CD4-positive, CD25-positive, alpha-beta regulatory T cell (primary cell): Measurements from ENCODE around the gene ARRB1. TPM values are rescaled to one million over a fixed set of nuclear protein-coding genes. Genes with fewer than 3 reads are reported as not detected.

Experiments used
- ATAC-seq, 2 donors: fragments of 150-1000 bp; cut with Tn5 transposase; one replicate each; pipeline ENCODE4 v1.10.0; 2021; ENCODE audit warnings: low read depth in 2 of 2, moderate number of reproducible peaks in 2 of 2, moderate library complexity in 1 of 2
- DNase-seq, 3 donors: peaks; one replicate each; pipeline versions ENCODE4 v3.0.0 to v3.0.0-alpha.2; 2012 to 2022; ENCODE audit warnings: mixed read lengths in 1 of 3
- H3K27ac ChIP-seq: one replicate; pipeline ENCODE4 v1.7.0; 2013; ENCODE audit warnings: mild to moderate bottlenecking, low read length; ENCODE audit not compliant: insufficient read depth, poor library complexity, severe bottlenecking
- H3K27me3 ChIP-seq: one replicate; pipeline ENCODE4 v1.7.0; 2013; ENCODE audit warnings: low read length; ENCODE audit not compliant: control insufficient read depth, insufficient read depth
- H3K36me3 ChIP-seq: one replicate; pipeline ENCODE4 v1.7.0; 2013; ENCODE audit warnings: mild to moderate bottlenecking, low read length, moderate library complexity; ENCODE audit not compliant: control insufficient read depth, insufficient read depth
- H3K4me1 ChIP-seq: 2 replicates; pipeline ENCODE4 v1.7.0; 2013; ENCODE audit warnings: mild to moderate bottlenecking, low read length; ENCODE audit not compliant: insufficient read depth, control insufficient read depth, poor library complexity, severe bottlenecking
- H3K4me3 ChIP-seq: one replicate; pipeline ENCODE4 v1.7.0; 2013; ENCODE audit warnings: low read depth, mild to moderate bottlenecking, low read length, moderate library complexity
- H3K9me3 ChIP-seq, 2 experiments: 1 replicate in 1 of 2; 2 replicates in 1 of 2; pipeline ENCODE4 v1.7.0; 2013; ENCODE audit warnings: low read length in 2 of 2, mild to moderate bottlenecking in 1 of 2, moderate library complexity in 1 of 2; ENCODE audit not compliant: control insufficient read depth in 2 of 2
- H3K27ac Mint-ChIP-seq, 3 donors: one replicate each; pipeline ENCODE4 v1.8.0; 2020 to 2022; ENCODE audit warnings: mild to moderate bottlenecking in 3 of 3, mixed read lengths in 3 of 3, moderate library complexity in 2 of 3
- H3K27me3 Mint-ChIP-seq: one replicate; pipeline ENCODE4 v1.8.0; 2022; ENCODE audit warnings: mild to moderate bottlenecking, mixed read lengths
- H3K36me3 Mint-ChIP-seq: one replicate; pipeline ENCODE4 v1.8.0; 2020; ENCODE audit warnings: mixed read lengths
- H3K4me1 Mint-ChIP-seq, 4 donors: one replicate each; pipeline ENCODE4 v1.8.0; 2020 to 2022; ENCODE audit warnings: mixed read lengths in 4 of 4, mild to moderate bottlenecking in 1 of 4
- H3K4me3 Mint-ChIP-seq, 4 donors: one replicate each; pipeline ENCODE4 v1.8.0; 2020 to 2022; ENCODE audit warnings: mild to moderate bottlenecking in 4 of 4, mixed read lengths in 4 of 4, moderate library complexity in 3 of 4
- H3K9me3 Mint-ChIP-seq, 7 donors: one replicate each; pipeline ENCODE4 v1.8.0; 2020 to 2022; ENCODE audit warnings: mixed read lengths in 7 of 7, mild to moderate bottlenecking in 3 of 7, moderate library complexity in 2 of 7
- polyA plus RNA-seq, 4 donors: library from polyadenylated mRNA; unstranded; fragments of 300-500 nt; fragmentation: Illumina TruSeq; gene quantifications; one replicate each; pipeline ENCODE4 v1.2.3, GENCODE V29; 2021
- total RNA-seq: library from RNA; stranded (reverse); gene quantifications from one replicate; pipeline ENCODE4 v1.2.3, GENCODE V29; 2022

Gene ARRB1
- total and polyA plus RNA-seq, 5 donors from 2014 or later = 5.1 to 36.1 (median 6.5) TPM

DNA sequence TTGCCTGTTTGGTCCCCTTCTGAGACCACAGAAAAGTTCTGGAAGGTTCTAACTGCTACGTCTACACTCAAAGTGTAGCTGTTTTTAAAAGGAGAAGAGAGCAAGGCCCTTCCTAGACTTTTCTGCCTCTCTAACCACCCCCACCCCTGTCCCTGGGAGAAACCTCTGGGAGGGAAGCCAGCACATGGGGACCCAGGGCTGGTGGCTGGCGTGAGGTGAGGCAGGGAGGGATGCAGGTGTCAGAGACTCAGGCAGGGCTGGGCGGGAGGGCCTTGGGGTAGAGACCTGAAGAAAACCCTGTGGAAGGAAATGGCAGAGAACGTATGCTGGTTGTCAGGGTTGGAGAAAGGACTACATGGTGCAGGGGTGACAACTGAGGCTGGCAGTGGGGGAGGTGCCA lies 26.7 kb downstream of the ARRB1 start:
- no peak overlapping the region for H3K27ac ChIP-seq
- Mint-ChIP-seq H3K4me3 (no peak overlapping the region), H3K36me3 (peaks cover 14% of the 10 kb centered on the region), H3K9me3 (no peaks in the 10 kb centered on the region), H3K27ac (peak overlapping the region in 1 of 3 donors; percentile 17), H3K27me3 (no peaks in the 10 kb centered on the region), H3K4me1 (peaks cover 13 to 49% (median 28%) of the 10 kb centered on the region in 4 donors)
- ATAC-seq (no peak), DNase-seq (no peak)
- no peak overlapping the region for H3K4me3 ChIP-seq
- H3K4me1 ChIP-seq = peaks cover 25% of the 10 kb centered on the region
- no peaks in the 10 kb centered on the region for H3K27me3 ChIP-seq
- H3K9me3 ChIP-seq = no peaks in the 10 kb centered on the region
- peaks cover 3% of the 10 kb centered on the region for H3K36me3 ChIP-seq

GRCh38 chr11:75324189-75324588 lies 27.3 kb downstream of the ARRB1 start:
- H3K9me3 Mint-ChIP-seq = no peaks in the 10 kb centered on the region
- H3K27me3 ChIP-seq = no peaks in the 10 kb centered on the region
- H3K4me3 ChIP-seq = no peak overlapping the region
- H3K27me3 Mint-ChIP-seq = no peaks in the 10 kb centered on the region
- DNase-seq (no peak), ATAC-seq (no peak)
- no peak overlapping the region for H3K27ac ChIP-seq
- peaks cover 13 to 43% (median 26%) of the 10 kb centered on the region in 4 donors for H3K4me1 Mint-ChIP-seq
- H3K4me3 Mint-ChIP-seq = no peak overlapping the region
- peak overlapping the region in 1 of 3 donors; percentile 17 for H3K27ac Mint-ChIP-seq
- peaks cover 14% of the 10 kb centered on the region for H3K36me3 Mint-ChIP-seq
- H3K36me3 ChIP-seq = peaks cover 3% of the 10 kb centered on the region
- H3K4me1 ChIP-seq = peaks cover 20% of the 10 kb centered on the region
- H3K9me3 ChIP-seq = no peaks in the 10 kb centered on the region

GRCh38 chr11:75323609-75324008 lies 27.9 kb downstream of the ARRB1 start:
- H3K27ac ChIP-seq = no peak overlapping the region
- DNase-seq = no peak
- peak overlapping the region in 2 of 3 donors; percentile 17 to 84 for H3K27ac Mint-ChIP-seq
- H3K4me3 Mint-ChIP-seq = no peak overlapping the region
- H3K4me3 ChIP-seq = no peak overlapping the region
- no peak for ATAC-seq
- H3K4me1 ChIP-seq = peaks cover 14% of the 10 kb centered on the region
- H3K9me3 Mint-ChIP-seq = no peaks in the 10 kb centered on the region
- H3K36me3 Mint-ChIP-seq = peaks cover 14% of the 10 kb centered on the region
- H3K36me3 ChIP-seq = peaks cover 3% of the 10 kb centered on the region
- no peaks in the 10 kb centered on the region for H3K27me3 ChIP-seq
- H3K27me3 Mint-ChIP-seq = no peaks in the 10 kb centered on the region
- H3K9me3 ChIP-seq = no peaks in the 10 kb centered on the region
- peaks cover 7 to 38% (median 23%) of the 10 kb centered on the region in 4 donors for H3K4me1 Mint-ChIP-seq

GRCh38 chr11:75320643-75321042 lies 30.8 kb downstream of the ARRB1 start:
- DNase-seq = no peak
- no peaks in the 10 kb centered on the region for H3K9me3 Mint-ChIP-seq
- no peak for ATAC-seq
- H3K4me1 ChIP-seq = no peaks in the 10 kb centered on the region
- no peak overlapping the region for H3K27ac ChIP-seq
- H3K27me3 ChIP-seq = no peaks in the 10 kb centered on the region
- no peak overlapping the region for H3K4me3 Mint-ChIP-seq
- H3K9me3 ChIP-seq = no peaks in the 10 kb centered on the region
- H3K4me3 ChIP-seq = no peak overlapping the region
- peaks cover 14% of the 10 kb centered on the region for H3K36me3 Mint-ChIP-seq
- peak overlapping the region in 2 of 3 donors; percentile 59 to 66 for H3K27ac Mint-ChIP-seq
- H3K4me1 Mint-ChIP-seq = peaks cover 0 to 26% (median 8%) of the 10 kb centered on the region in 4 donors
- peaks cover under 1% of the 10 kb centered on the region for H3K36me3 ChIP-seq
- H3K27me3 Mint-ChIP-seq = no peaks in the 10 kb centered on the region

GRCh38 chr11:75320046-75320618 lies 31.3 kb downstream of the ARRB1 start:
- no peak overlapping the region for H3K4me3 ChIP-seq
- Mint-ChIP-seq H3K27ac (peak overlapping the region in 1 of 3 donors; percentile 59), H3K36me3 (peaks cover 18% of the 10 kb centered on the region), H3K9me3 (no peaks in the 10 kb centered on the region), H3K4me1 (peaks cover 0 to 32% (median 10%) of the 10 kb centered on the region in 4 donors), H3K27me3 (no peaks in the 10 kb centered on the region), H3K4me3 (no peak overlapping the region)
- no peaks in the 10 kb centered on the region for H3K9me3 ChIP-seq
- ATAC-seq (no peak), DNase-seq (no peak)
- no peaks in the 10 kb centered on the region for H3K4me1 ChIP-seq
- no peaks in the 10 kb centered on the region for H3K27me3 ChIP-seq
- H3K36me3 ChIP-seq = no peaks in the 10 kb centered on the region
- H3K27ac ChIP-seq = no peak overlapping the region

- ATAC-seq (no peak), DNase-seq (no peak)
- Histone ChIP-seq H3K36me3 (no peaks in the 10 kb centered on the region), H3K9me3 (no peaks in the 10 kb centered on the region), H3K4me1 (no peaks in the 10 kb centered on the region), H3K27me3 (no peaks in the 10 kb centered on the region), H3K27ac (no peak overlapping the region), H3K4me3 (no peak overlapping the region)
- peaks cover 14% of the 10 kb centered on the region for H3K36me3 Mint-ChIP-seq
- no peaks in the 10 kb centered on the region for H3K27me3 Mint-ChIP-seq
- H3K9me3 Mint-ChIP-seq = no peaks in the 10 kb centered on the region
- H3K4me3 Mint-ChIP-seq = no peak overlapping the region
- H3K27ac Mint-ChIP-seq = no peak overlapping the region
- peaks cover 0 to 32% (median 10%) of the 10 kb centered on the region in 4 donors for H3K4me1 Mint-ChIP-seq
Observed at GRCh38 chr11:75319035-75319877, 32.2 kb downstream of the ARRB1 start.

- Mint-ChIP-seq H3K36me3 (peaks cover 12% of the 10 kb centered on the region), H3K4me3 (no peak overlapping the region), H3K4me1 (peaks cover 0 to 21% (median 7%) of the 10 kb centered on the region in 4 donors), H3K27ac (no peak overlapping the region), H3K9me3 (no peaks in the 10 kb centered on the region), H3K27me3 (no peaks in the 10 kb centered on the region)
- H3K4me3 ChIP-seq = no peak overlapping the region
- ATAC-seq (no peak), DNase-seq (no peak)
- H3K36me3 ChIP-seq = no peaks in the 10 kb centered on the region
- no peaks in the 10 kb centered on the region for H3K27me3 ChIP-seq
- H3K4me1 ChIP-seq = no peaks in the 10 kb centered on the region
- no peaks in the 10 kb centered on the region for H3K9me3 ChIP-seq
- no peak overlapping the region for H3K27ac ChIP-seq
Observed at GRCh38 chr11:75317446-75318122, 33.9 kb downstream of the ARRB1 start.
